Left ventricle myocardium superior (tissue), 1 donor: Measurements from ENCODE around the gene TRAK2. TPM values are rescaled to one million over a fixed set of nuclear protein-coding genes. Genes with fewer than 3 reads are reported as not detected.

Experiments used
- ATAC-seq: fragments of 200-7000 bp; cut with Tn5 transposase; one replicate; pipeline ENCODE4 v1.9.1; 2020; ENCODE audit warnings: mild to moderate bottlenecking, moderate library complexity
- DNase-seq: peaks from one replicate; pipeline ENCODE4 v3.0.0-alpha.2; 2020
- intact Hi-C: fragments of 100-400 bp; cut with micrococcal nuclease; formaldehyde crosslinking; loops from one replicate; pipeline ENCODE4 v1.11.0; 2022
- total RNA-seq: library from RNA; stranded (reverse); fragmentation: NEBNext Ultra II Directional; extraction: Animal tissue kit (Norgen Biotek cat#: 25700); gene quantifications from one replicate; pipeline ENCODE4 v1.2.1, GENCODE V29; 2021
- donor health status: DM: no; HTN: yes; CAD: no; lungs with severe emphysema.

The TRAK2 gene
- total RNA-seq, 1 donor from 2014 or later: 202 TPM

DNA sequence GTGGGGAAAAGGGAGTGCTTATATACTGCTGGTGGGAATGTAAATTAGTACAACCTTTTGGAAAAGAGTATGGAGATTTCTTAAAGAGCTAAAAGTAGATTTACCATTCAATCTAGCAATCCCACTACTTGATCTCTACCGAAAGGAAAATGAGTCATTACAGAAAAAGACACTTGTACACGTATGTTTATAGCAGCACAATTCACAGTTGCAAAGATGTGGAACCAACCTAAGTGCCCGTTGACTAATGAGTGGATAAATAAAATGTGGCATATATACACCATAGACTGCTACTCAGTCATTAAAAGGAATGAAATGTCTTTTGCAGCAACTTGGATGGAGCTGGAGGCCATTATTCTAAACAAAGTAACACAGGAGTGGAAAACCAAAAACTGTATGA, 123.6 kb downstream of the TRAK2 start:
- ATAC-seq: no peak
- intact Hi-C loops: no loop called here
- DNase-seq: no peak

Other genes starting within 250 kb of the TRAK2 start
- gene CASP8, start 190.9 kb downstream of the TRAK2 start, total RNA-seq: 2.7 TPM
- 5.0 TPM for gene FLACC1, start 94.1 kb downstream of the TRAK2 start, total RNA-seq
- 81.4 TPM for gene STRADB, start 282 bp upstream of the TRAK2 start, total RNA-seq
- 14.0 TPM for gene TMEM237, start 192.0 kb upstream of the TRAK2 start, total RNA-seq
- not detected for gene MPP4, start 247.2 kb upstream of the TRAK2 start, total RNA-seq